GM21381 (cell line): ENCODE data around the gene ZNF354C.

Experiments used
- ATAC-seq: cut with Tn5 transposase; IDR thresholded peaks from one replicate; pipeline ENCODE4 v1.9.1; 2021; ENCODE audit warnings: mild to moderate bottlenecking, moderate library complexity; ENCODE audit not compliant: unreplicated experiment

ZNF354C gene

GRCh38 chr5:179113143-179113530 lies 53.0 kb downstream of the ZNF354C start:
- no peak for ATAC-seq

- no peak for ATAC-seq
These were observed 53.9 kb downstream of the ZNF354C start for GRCh38 chr5:179113945-179114641.

- ATAC-seq: no peak
These were observed 54.6 kb downstream of the ZNF354C start for GRCh38 chr5:179114756-179115155.

GRCh38 chr5:179115307-179115706 lies 55.1 kb downstream of the ZNF354C start:
- no peak for ATAC-seq

GRCh38 chr5:179115845-179116524 lies 55.8 kb downstream of the ZNF354C start:
- ATAC-seq: no peak

- no peak for ATAC-seq
These were observed 58.2 kb downstream of the ZNF354C start for GRCh38 chr5:179118338-179118737.

- ATAC-seq: no peak
These were observed 58.7 kb downstream of the ZNF354C start for GRCh38 chr5:179118756-179119414.

- ATAC-seq: no peak
These were observed 59.4 kb downstream of the ZNF354C start for GRCh38 chr5:179119415-179120170.

GRCh38 chr5:179120421-179120861 lies 60.3 kb downstream of the ZNF354C start:
- no peak for ATAC-seq

- no peak for ATAC-seq
These were observed 60.9 kb downstream of the ZNF354C start for GRCh38 chr5:179120951-179121666.

- ATAC-seq: no peak
These were observed 61.5 kb downstream of the ZNF354C start for GRCh38 chr5:179121667-179122111.

GRCh38 chr5:179122411-179123108 lies 62.4 kb downstream of the ZNF354C start:
- no peak for ATAC-seq

GRCh38 chr5:179123109-179123426 lies 62.9 kb downstream of the ZNF354C start:
- ATAC-seq: no peak

- ATAC-seq: no peak
These were observed 63.5 kb downstream of the ZNF354C start for GRCh38 chr5:179123491-179124272.

- ATAC-seq: no peak
These were observed 64.2 kb downstream of the ZNF354C start for GRCh38 chr5:179124273-179124852.

GRCh38 chr5:179124853-179125788 lies 64.9 kb downstream of the ZNF354C start:
- no peak for ATAC-seq

- no peak for ATAC-seq
These were observed 65.8 kb downstream of the ZNF354C start for GRCh38 chr5:179125789-179126505.
